ENCODE results near the gene ISOC1.

ISOC1 gene

DNA sequence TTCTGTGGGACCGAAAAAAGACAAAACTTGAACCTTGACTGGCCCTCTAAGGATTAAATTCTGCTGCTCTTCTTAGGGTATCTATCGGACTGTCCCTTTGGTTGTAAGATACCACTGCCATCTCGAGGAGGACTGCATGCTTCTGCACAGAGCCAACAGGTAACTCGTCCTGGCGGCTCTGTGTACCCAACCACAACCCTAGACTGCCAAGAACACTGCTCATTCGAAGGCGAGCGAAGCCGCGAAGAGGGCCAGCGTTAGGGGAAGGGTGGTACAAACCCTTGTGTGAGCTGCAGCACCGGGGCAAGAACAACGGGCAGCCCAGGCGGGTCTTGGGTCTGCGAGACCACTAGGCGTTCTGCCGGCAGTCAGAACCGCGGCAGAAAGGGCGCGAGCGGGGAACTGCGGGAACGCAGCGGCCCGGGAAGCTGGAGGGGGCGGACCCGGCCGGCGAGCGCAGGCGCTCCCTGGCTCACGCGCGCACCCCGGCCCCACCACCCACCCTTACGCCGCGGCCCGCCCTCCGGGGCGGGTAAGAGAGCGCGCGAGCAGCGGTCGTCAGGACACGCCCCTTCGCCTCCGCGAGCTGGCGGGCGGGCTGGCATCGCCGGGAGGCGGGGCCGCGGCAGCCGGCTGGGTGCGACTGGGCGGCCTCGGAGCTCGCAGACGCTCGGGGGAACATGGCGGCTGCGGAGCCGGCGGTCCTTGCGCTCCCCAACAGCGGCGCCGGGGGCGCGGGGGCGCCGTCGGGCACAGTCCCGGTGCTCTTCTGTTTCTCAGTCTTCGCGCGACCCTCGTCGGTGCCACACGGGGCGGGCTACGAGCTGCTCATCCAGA, at the start of gene ISOC1:
Gene ISOC1, plus strand, starts transcription at position 663 of the 837 bp plus-strand sequence. Its CDS starts 18 bp downstream, at position 681.
- DNase-seq, result peak; percentile 92

DNA sequence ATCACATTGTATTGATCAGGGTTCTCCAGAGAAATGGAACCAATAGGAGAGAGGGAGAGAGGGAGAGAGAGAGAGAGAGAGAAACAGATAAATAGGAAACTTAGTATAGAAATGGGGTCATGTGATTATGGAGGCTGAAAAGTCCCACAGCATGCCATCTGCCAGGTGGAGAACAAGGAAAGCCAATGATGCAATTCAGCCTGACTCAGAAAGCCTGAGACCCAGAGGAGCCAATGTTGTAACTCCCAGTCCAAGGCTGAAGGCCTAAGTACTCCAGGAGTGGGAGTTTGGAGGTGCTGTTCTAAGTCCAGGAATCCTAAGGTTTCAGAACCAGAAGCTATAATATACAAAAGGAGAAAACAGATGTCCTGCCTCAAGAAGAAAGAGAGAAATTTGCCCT, 48.4 kb upstream of the ISOC1 start:
- DNase-seq, result no peak

DNA sequence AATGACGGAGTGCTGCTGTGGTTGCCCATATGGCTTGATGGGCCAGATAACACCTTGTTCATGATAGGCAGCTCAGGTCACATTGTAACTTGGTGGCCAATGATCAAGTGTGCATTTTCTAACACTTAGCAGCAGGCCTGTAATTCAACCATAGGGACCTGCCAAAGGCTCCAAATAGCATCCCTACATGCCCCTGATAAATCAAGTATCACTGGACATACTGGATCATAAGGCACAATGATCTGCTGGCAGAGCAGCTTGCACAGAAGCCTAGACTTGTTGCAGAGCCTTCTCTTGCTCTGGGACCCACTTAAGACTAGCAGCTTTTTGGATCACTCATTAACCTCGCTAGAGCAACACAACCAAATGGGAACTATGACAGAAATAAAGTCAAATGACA, 46.0 kb upstream of the ISOC1 start:
- no peak for DNase-seq

DNA sequence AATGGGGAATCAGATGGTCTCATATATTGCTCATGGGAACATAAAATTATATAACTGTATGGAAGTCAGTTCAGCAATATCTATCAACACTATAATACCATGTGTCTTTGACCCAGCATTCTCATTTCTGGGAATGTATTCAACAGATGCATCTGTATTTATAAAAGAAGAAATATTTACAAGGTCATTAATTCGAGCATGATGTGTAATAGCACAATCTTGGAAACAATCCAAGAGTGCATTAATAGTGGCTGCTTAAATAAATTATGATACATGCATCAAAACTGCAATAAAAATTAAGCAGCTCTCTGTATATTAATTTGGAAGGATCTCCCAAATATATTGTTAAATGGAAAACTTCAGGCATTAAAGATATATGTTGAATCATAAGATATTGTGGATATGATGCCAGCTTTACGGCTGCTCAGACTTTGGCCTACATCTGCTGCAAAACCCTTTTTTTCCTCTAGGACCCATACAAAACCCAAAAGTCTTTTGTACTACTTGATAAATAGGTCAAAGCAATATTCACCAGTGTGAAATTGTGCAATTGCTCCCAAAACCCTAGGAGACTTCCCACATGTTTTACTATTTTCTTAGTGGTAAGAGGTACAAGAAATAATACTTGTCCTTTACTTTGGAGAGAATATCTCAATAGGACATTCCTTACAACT, 45.3 kb upstream of the ISOC1 start:
- DNase-seq, result no peak

DNA sequence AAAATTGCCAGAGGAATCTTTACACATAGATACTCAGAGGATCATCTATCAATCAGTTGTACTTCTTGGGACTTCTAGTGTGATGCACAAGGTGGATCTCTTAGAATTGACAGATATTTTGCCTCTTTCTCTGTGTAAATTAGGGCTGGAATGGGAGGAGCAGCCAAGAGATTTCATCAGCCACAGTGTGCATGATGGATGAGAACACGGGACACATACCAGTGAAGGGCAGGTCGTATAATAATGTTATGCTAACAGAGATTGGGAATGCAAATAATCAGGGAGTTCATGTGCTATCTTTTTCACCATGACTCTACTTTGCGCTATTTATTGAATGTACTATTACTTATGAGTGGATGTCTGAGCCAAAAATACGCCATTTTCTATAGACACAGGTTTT, 43.3 kb upstream of the ISOC1 start:
- no peak for DNase-seq

DNA sequence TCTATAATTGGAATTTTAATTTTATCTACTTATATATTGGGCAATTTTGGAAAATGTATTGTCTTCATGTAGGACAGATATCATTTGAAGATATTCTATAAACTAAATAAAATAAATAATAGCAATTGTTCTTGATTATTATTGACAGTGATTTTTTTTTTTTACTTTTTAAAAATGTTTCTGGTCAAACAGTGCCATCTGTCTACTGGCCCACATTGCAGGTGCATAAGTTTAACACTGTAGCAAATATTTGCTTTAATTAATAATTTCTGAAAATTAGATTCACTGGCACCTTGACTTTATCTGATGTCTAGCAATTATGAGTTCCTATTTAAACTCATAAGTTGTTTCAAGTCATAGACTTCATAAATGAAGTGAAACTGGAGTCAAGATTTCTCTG, 41.1 kb upstream of the ISOC1 start:
- no peak for DNase-seq

DNA sequence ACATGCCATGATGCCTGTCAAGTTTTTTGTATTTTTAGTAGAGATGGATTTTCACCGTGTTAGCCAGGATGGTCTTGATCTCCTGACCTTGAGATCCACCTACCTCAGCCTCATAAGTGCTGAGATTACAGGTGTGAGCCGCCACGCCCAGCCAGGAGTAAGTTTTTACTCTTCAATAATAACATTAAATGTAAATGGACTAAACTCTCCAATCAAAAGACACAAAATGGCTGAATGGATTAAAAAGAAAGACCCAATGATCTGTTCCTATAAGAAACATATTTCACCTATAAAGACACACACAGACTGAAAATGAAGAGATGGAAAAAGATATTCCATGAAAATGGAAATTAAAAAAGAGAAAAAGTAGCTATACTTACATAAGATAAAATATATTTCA, 37.2 kb upstream of the ISOC1 start:
- no peak for DNase-seq

DNA sequence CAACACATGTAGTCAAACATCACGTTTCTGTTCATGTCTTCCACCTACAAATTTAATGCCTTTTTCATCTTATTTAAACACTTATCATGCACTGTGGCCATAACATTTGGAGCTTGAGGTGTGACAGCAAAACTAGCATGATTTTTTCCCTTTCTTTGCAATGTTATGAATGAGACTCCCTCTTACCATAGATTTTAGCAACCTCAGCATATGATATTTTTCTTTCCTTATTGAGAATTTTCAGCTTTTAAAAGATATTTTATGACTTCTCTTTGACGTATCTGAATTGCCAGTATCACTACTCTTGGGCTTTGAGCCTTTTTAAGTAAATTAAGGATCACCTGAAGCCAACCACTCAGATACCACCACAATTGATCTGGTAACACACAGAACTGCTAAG, 32.7 kb upstream of the ISOC1 start:
- DNase-seq, result no peak

DNA sequence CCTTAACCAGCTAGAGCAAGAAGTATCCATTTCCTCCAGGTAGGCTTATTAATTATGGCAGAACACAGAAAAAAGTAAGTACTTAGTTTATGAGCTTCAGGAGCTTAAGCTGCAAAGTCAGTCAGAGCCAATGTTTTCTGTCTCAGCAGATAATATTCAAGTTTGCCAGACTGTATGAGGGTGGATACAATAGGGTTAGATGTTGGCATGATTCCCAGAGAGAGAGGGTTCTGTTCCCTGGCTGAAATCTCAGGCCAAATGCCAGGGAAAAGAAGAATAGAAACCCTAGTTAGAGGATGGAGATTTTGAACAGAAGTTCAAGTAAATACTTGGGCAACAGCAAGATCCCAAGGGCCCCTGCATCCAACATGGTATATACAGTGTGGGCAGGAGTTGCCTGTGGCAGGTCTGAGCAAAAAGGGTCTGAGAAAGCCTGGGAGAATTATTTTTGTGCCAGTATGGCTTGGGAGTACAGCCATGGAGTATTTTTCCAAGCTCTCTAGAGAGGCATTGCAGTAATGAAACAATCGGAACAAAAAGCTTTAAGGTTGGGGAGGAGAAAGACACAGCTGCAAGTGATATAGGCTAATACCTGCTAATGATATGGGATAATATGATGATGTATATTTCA, 31.0 kb upstream of the ISOC1 start:
- DNase-seq, result no peak

DNA sequence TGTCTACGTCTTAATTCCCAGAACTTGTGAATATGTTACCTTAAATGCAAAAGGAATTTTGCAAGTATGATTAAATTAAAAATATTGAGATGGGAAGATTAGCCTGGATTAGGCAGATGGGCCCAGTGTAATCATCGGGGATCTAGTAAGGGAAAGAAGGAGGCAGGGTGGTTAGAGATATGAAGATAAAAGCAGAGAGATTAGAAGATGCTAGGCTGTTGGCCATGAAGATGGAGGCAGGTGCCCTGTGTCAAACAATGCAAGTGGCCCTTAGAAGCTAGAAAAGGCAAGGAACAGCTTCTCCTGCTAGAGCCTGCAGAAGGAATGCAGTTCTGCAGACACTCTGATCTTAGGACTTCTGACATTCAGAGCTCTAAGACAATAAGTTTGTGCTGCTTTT, 28.8 kb upstream of the ISOC1 start:
- DNase-seq, result no peak

DNA sequence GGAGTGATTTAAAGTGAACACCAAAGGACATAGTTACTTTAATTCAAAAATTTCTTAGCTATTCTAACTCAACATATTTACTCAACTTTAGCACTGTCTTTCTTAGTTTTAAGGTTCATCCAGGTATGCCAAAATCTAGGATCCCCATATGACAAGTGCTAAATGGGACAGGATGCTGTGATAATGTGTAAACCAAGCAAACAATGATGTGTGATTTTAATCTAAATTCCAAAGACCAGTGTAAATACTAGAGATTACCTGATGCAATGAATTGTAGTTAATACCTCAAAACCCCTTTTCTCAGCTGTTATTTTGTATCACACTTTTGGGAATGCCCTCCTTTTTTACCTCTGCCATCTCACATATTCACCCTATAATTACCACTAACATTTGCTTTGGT, 26.8 kb upstream of the ISOC1 start:
- DNase-seq, result no peak

DNA sequence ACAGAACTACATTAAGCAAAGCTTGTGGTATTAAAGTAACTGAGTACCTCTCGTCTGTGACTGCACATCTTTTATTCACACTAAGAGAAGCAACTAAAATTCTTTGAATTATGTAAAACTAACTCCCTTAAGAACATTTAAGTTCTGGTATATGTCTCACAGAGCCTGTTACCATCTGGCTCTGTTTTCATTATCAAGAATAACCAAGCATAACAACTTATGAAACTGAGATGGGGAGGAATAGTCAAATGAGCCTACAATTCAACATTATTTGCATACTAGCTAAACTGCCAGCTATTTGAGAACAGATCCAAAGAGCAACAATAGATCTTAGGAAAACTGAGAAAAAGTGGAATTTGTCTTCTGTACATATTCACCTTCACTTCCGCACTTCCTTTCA, 25.3 kb upstream of the ISOC1 start:
- DNase-seq, result no peak

DNA sequence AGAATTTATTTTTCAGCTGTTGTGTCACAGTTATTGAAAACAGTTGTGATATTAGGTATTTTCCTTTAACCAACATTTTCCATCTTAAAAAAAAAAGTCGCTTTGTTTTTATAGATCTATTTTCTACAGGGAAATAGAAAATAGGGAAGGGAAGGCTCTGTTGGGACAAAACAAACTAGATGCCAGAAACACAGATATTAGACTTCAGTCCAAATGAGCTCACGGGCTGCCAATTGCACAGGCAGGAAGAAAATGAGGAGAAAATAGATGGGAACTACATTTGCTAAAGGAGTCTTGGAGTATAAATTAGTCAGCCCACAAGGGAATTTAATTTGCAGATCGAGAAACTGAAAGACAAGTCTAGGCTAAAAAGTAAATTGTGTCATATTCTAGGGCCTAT, 21.4 kb upstream of the ISOC1 start:
- DNase-seq, result no peak

DNA sequence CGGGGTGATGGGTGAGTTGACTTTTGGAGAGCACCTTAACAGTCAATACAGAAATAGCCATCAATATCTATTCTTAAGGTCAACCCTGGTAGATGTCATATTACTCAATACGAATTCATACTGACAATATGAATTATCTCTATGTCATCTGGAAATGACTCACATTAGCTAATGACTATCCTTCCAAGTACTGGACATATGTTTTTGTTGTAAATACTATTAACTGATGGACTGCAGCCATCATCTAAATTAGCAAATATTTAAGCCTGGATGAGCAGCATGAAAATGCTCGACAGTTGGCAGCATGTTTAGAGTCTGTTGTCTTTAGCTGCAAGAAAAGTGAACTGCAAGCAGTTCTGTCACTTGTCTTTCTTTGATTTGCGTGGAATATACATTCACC, 19.6 kb upstream of the ISOC1 start:
- DNase-seq, result no peak

DNA sequence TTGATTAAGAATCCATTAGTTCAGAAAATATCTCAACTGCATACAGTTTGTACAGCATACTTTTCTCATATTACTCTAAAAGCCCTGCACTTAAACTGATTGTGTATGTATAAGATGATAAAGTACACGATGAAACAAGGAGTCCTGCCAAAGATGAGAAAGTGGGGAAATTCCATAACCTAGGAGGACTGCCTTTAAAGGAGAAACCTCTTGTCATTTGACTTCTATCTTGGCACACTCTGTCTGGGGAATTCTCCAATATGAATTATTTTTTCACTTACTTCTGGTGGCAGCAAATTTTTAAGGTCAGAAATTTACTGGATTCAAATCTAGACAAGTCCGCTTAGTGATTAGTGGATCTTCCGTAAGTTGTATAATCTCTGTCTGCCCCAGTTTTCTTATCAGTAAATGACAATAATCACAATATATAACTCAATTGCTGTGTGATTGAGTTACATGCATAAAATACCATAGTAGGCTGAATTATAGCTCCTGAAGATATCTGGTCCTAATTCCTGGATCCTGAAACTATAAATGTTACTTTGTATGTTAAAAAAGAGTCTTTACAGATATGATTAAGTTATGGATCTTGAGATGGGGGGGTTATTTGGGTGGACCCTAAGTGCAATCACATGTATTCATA, 17.0 kb upstream of the ISOC1 start:
- no peak for DNase-seq

DNA sequence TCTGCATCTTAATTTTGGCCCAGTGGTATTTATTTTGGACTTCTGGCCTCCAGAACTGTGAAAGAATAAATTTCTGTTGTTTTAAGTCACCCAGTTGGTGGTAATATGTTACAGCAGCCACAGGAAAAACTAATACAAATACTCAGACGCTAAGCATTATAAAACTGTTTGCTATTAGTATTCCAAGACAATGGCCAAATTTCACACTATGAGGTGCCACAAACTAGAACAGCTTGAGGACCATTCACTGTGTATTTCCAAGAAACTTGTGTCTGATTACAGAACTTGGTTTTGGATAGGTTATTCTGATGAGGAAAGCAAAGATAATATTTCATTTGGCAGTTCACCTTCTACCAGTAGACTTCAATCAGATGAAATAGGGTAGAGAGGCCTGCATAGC, 16.3 kb upstream of the ISOC1 start:
- no peak for DNase-seq

DNA sequence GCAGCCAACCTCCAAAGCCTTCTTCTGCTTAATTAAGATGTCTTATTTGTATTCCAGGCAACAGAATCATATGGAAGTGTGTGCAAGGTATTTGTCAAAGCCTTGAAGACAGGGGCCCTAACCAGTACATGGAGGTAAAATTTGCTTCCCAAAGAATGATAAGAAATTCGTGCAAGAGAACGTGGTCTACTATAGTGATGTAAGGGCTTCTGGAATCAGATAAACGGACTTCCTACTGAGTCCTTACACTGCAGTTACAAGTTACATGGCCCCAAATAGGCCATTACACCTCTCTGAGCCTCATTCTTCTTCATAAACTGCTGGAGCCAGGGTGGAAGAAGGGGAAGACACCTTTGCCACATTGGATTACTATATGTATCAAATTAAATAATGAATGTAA, 15.9 kb upstream of the ISOC1 start:
- no peak for DNase-seq

DNA sequence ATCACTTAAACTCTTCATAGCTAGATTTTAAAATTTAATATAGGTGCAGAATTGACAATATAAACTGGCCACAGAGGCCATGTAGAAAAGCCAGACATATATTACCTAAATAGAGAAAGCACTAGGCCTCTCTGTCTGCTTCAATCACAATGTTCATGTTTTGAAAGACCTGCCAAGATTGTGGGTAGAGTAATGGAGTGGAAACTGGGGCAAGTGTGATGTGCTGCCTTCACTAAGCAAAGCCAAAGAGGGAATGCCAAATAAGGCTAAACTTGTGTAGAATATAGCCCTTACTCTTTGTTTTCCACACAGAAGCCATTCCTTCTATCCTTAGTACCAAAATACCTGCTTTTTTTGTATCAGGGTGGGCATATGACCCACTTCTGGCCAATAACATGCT, 15.1 kb upstream of the ISOC1 start:
- no peak for DNase-seq

DNA sequence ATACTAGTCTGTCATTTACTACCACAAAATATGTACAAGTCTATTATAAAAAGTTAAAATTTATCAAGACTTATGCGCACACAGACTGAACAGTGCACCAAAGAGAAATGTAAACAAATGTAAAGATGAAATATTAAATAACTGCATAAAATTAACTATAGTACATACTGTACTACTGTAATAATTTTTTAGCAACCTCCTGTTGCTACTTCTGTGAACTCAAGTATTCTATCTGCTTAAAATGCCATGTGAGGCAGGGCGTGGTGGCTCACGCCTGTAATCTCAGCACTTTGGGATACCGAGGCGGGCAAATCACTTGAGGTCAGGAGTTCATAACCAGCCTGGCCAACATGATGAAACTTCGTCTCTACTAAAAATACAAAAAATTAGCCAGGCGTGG, 13.8 kb upstream of the ISOC1 start:
- DNase-seq, result no peak

DNA sequence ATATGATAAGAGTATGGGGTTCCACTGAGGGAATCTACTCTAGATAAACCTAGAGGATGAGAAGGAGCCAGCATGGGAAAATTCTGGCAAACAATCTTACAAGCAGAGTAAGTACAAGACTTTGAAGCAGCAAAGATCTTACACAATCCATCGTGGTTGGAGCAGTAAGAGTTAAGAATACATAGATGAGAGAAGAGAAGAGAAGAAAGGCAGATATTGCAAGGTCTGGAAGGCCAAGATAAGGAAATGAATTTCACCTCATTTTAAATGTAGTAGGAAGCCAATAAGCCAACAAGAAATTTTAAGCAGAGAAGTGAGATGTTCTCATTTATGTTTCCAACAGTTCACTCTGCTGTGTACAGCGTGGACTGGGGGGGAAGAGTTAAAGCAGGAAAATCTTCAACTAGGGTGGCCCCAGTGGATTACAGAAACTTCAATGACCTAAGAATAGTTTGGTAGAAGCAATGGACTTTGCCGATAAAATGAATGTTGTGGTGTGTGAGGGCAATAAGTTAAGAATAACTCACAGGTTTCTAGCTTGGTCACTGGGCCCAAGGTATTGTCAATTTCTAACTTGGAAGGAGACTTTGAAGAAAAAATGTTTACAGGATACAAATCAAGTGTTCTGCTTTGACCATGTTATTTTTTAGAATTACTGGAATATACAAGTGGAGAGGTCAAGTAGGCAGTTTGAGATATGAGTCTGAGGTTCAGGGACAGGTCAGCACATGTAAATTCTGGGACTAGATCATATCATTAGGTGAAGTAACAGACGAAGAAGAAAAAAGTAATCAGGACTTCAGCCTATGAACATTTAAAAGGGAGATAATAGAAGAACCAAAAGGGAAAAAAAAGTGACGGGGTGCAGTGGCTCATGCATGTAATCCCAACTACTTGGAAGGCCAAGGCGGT, 12.1 kb upstream of the ISOC1 start:
- DNase-seq, result no peak

DNA sequence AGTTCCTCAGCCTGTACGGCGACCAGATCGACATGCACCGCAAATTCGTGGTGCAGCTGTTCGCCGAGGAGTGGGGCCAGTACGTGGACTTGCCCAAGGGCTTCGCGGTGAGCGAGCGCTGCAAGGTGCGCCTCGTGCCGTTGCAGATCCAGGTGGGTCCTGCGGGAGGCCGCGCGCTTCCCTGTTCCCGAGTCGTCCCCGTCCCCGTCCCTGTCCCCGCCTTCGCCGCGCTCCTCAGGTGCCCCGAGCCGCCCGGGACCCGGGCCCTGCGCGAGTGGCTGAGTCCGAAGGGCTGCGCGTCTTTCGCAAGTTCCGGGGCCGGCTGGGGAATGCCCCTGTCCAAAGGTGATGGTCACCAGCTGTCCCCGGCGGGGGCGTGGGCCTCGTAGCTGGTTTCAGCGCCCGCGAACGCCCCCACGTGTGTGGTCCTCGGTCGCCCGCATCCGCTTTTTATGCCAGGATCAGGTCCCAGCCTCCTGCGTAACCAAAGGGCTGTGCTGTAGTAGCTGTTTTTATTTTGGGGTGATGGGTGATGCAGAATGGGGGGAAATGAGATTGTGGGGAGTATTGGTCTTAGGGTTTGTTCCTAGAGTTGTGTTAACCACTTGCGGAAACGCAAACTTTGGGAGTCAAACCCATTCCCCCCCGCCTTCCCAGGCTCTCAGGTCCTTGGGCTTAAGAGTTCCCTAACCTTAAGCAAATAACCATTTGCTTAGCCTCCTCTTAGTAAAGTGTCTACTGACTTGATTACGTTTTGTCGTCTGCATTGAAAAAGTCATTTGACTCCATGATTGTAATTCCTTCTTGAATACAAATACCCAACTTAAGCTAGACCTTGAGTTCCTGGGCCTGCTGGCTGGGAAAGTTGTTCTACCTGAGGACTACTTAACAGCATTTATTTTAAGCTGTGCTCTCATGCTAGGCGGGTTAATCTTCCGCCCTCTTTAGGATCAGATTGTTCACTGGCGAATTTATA, 663 bp downstream of the ISOC1 start:
- DNase-seq, result peak; percentile 68
